K562 (cell line): Measurements from ENCODE around the gene TRPV5. TPM values are rescaled to one million over a fixed set of nuclear protein-coding genes. Genes with fewer than 3 reads are reported as not detected.

Experiments used
- ATAC-seq: fragments of 200-7000 bp; cut with Tn5 transposase; 3 replicates; pipeline ENCODE4 v1.9.1; 2020; ENCODE audit warnings: moderate library complexity
- BruUV-seq: library from RNA; stranded (reverse); fragments of 400-500 nt; replicated peaks from 2 replicates; lab custom pipeline; 2021; lab: Mats Ljungman, UMichigan
- CTCF ChIA-PET: fragments of 300-600 bp; formaldehyde crosslinking; extraction: SDS; loops from one replicate; lab custom pipeline; 2021; ENCODE audit warnings: low intra/inter-chr PET ratio; lab: Yijun Ruan, JAX
- POLR2A ChIA-PET: fragments of 300-600, 350-650 bp; sonication (Branson Sonifier 250); formaldehyde crosslinking; extraction: SDS; loops from one replicate; lab custom pipeline; 2021; ENCODE audit warnings: antibody characterized with exemption, inconsistent platforms; lab: Yijun Ruan, JAX
- DNase-seq, 4 experiments: peaks; one replicate each; pipeline versions ENCODE4 v3.0.0 to v3.0.0-alpha.2; 2011 to 2018; ENCODE audit warnings: low spot score in 3 of 4, mixed read lengths in 3 of 4; ENCODE audit errors: extremely low read depth in 1 of 4
- FAIRE-seq: peaks from 2 replicates; lab custom pipeline; 2011; peaks lifted over from hg19 to GRCh38; lab: Jason Lieb, UNC
- H2AFZ ChIP-seq: 2 replicates; pipeline ENCODE4 v1.6.0; 2011; ENCODE audit warnings: low read depth, low read length, control low read depth, inconsistent platforms
- H3K27ac ChIP-seq: fragments of 200-600 bp; 3 replicates; pipeline ENCODE4 v1.8.0; 2011; ENCODE audit warnings: low read depth, mild to moderate bottlenecking, control low read depth, inconsistent platforms, low read length, moderate library complexity, mixed read lengths; ENCODE audit errors: extremely low read depth
- H3K27me3 ChIP-seq, 2 experiments: fragments of 300-600 bp in 1 of 2; 2 replicates in 1 of 2; 3 replicates in 1 of 2; pipeline versions ENCODE4 v1.6.0 to v1.8.0; 2011; ENCODE audit warnings: inconsistent platforms in 2 of 2, low read length in 2 of 2, mild to moderate bottlenecking in 1 of 2, mixed read lengths in 1 of 2, moderate library complexity in 1 of 2; ENCODE audit not compliant: control insufficient read depth in 2 of 2, insufficient read depth in 2 of 2
- H3K36me3 ChIP-seq: fragments of 300-600 bp; 3 replicates; pipeline ENCODE4 v1.8.0; 2011; ENCODE audit warnings: mild to moderate bottlenecking, low read length, inconsistent platforms; ENCODE audit not compliant: control insufficient read depth, insufficient read depth
- H3K4me1 ChIP-seq, 2 experiments: fragments of 200-600 bp in 1 of 2; replicated peaks in 1 of 2; 2 replicates in 1 of 2; 3 replicates in 1 of 2; pipeline versions ENCODE4 v1.5.1 to v1.8.0; 2011; ENCODE audit warnings: inconsistent platforms in 2 of 2, low read length in 2 of 2, mild to moderate bottlenecking in 1 of 2, mixed read lengths in 1 of 2, moderate library complexity in 1 of 2; ENCODE audit not compliant: control insufficient read depth in 2 of 2, insufficient read depth in 2 of 2
- H3K4me2 ChIP-seq: 2 replicates; pipeline ENCODE4 v1.6.1; 2011; ENCODE audit warnings: low read length, control low read depth, inconsistent platforms, mixed read lengths; ENCODE audit not compliant: insufficient read depth
- H3K4me3 ChIP-seq: fragments of 200-600 bp; sonication (generic), shearing (Covaris generic); 2 replicates; pipeline ENCODE4 v1.5.1; 2016; ENCODE audit warnings: control low read depth, inconsistent platforms
- H3K79me2 ChIP-seq: fragments of 200-600 bp; 3 replicates; pipeline ENCODE4 v1.8.0; 2011; ENCODE audit warnings: low read length, inconsistent platforms; ENCODE audit not compliant: control insufficient read depth, insufficient read depth
- H3K9ac ChIP-seq, 2 experiments: 2 replicates each; pipeline versions ENCODE4 v1.6.0 to v1.6.1; 2011; ENCODE audit warnings: low read depth in 2 of 2, low read length in 2 of 2, control low read depth in 1 of 2, inconsistent platforms in 1 of 2, mild to moderate bottlenecking in 1 of 2, mixed read lengths in 1 of 2; ENCODE audit not compliant: insufficient read depth in 1 of 2
- H3K9me1 ChIP-seq: one replicate; pipeline ENCODE4 v1.6.0; 2011; ENCODE audit warnings: inconsistent platforms, mild to moderate bottlenecking, low read length, moderate library complexity; ENCODE audit not compliant: control insufficient read depth, insufficient read depth
- H3K9me3 ChIP-seq: replicated peaks from 2 replicates; pipeline ENCODE4 v1.5.1; 2011; ENCODE audit warnings: low read depth, low read length, inconsistent platforms; ENCODE audit not compliant: control insufficient read depth, insufficient read depth
- H4K20me1 ChIP-seq: replicated peaks from 2 replicates; pipeline ENCODE4 v1.6.1; 2011; ENCODE audit warnings: low read length, inconsistent platforms, mixed read lengths; ENCODE audit not compliant: control insufficient read depth, insufficient read depth
- ARID3A ChIP-seq: IDR thresholded peaks from 2 replicates; pipeline ENCODE4 v1.6.1; 2012; ENCODE audit warnings: low read depth, low read length, improper control_type of control experiment, borderline replicate concordance
- CSDE1 ChIP-seq, 2 experiments: fragments of 450-650 bp; IDR thresholded peaks; 2 replicates each; pipeline ENCODE4 v1.6.1; 2016; ENCODE audit warnings: mild to moderate bottlenecking in 1 of 2
- SRSF1 ChIP-seq: fragments of 200-400 bp; formaldehyde crosslinking; IDR thresholded peaks from 2 replicates; pipeline ENCODE4 v1.6.1; 2017; ENCODE audit warnings: mild to moderate bottlenecking, low read depth, low read length, moderate library complexity
- ZFP36 ChIP-seq: fragments of 150-350 bp; IDR thresholded peaks from 2 replicates; pipeline ENCODE4 v1.6.1; 2018; ENCODE audit warnings: low read length, low read depth; ENCODE audit not compliant: partially characterized antibody
- ZNF408 ChIP-seq: fragments of 250-450 bp; sonication (Bioruptor Pico); IDR thresholded peaks from 2 replicates; pipeline ENCODE4 v1.4.0; 2020; ENCODE audit warnings: low read depth, mild to moderate bottlenecking, moderate library complexity
- WGBS: fragments of 100-300 bp; shearing (Covaris generic); methylation state at CpG from one replicate; pipeline ENCODE4 v1.1.6; 2016; ENCODE audit warnings: low coverage, mixed read lengths; ENCODE audit not compliant: insufficient coverage; ENCODE audit errors: missing lambda C conversion rate; 5-methylcytosine and 5-hydroxymethylcytosine counted together
- in situ Hi-C: fragments of 300-500 bp; cut with MboI; formaldehyde crosslinking; loops from 4 replicates; pipeline ENCODE4 v1.15.0; 2018; ENCODE audit warnings: inconsistent platforms, mixed read lengths
- intact Hi-C: fragments of 100-400 bp; cut with micrococcal nuclease; formaldehyde crosslinking; loops from 2 replicates; pipeline ENCODE4 v1.14.2; 2022
- polyA plus RNA-seq, 8 experiments: library from polyadenylated mRNA; depleted of rRNA in 4 of 8; stranded (reverse) in 5 of 8; unstranded in 3 of 8; fragments of >200 nt; fragmentation: Nextera tagmentation in 2 of 8; fragmentation: Illumina TruSeq in 1 of 8; extraction: Ambion mirVana in 2 of 8; extraction: Trizol in 1 of 8; gene quantifications; 2 replicates each; pipeline versions ENCODE4 v1.2.1 to v1.2.3, GENCODE V29; 2011 to 2014; ENCODE audit warnings: inconsistent platforms in 1 of 8, missing spikeins in 1 of 8
- total RNA-seq, 7 experiments: library from RNA; depleted of rRNA in 6 of 7; stranded (reverse); fragments of >200 nt in 6 of 7; fragmentation: Illumina TruSeq in 2 of 7; extraction: Trizol in 2 of 7; gene quantifications; 2 replicates each; pipeline versions ENCODE4 v1.2.1 to v1.2.3, GENCODE V29; 2011 to 2021; ENCODE audit warnings: low replicate concordance in 1 of 7
- TF ChIP-seq, protein P1 (sequence below): fragments of 450-650 bp; conservative IDR thresholded peaks from 2 replicates; pipeline ENCODE4 v1.6.1; 2016; ENCODE audit warnings: missing genetic modification characterization, low read depth, mild to moderate bottlenecking, control low read depth, missing compliant biosample characterization

Gene TRPV5
- total and polyA plus RNA-seq, 9 of the 15 experiments (the other 6 are each of a cell fraction or from before 2014, with no cell fraction given): not detected

DNA sequence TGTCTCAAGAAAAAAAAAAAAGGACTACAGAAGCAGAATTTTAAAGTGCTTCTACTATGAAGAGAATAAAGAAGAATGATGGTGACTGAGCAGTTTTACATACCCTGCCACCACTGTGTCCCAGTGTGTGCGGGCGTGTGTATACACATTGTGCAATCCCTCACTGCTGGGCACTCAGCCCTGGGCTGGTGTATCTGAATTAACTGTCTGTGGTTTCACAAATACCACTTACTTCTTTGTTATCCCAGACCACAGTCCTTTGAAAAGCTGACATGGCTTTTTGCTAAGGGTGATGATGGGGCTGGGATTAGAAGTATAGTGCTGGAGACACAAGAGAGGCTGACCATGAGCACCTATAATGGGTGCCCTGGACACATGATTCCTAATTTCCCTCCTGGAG is 26.9 kb downstream of the TRPV5 start (continued):
- TF ChIP-seq, protein P1, sequence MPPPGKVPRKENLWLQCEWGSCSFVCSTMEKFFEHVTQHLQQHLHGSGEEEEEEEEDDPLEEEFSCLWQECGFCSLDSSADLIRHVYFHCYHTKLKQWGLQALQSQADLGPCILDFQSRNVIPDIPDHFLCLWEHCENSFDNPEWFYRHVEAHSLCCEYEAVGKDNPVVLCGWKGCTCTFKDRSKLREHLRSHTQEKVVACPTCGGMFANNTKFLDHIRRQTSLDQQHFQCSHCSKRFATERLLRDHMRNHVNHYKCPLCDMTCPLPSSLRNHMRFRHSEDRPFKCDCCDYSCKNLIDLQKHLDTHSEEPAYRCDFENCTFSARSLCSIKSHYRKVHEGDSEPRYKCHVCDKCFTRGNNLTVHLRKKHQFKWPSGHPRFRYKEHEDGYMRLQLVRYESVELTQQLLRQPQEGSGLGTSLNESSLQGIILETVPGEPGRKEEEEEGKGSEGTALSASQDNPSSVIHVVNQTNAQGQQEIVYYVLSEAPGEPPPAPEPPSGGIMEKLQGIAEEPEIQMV (tag): no peak
- no peak for TF ChIP-seq ZNF408 (CRISPR knock-in tag)
- no peak for TF ChIP-seq CSDE1 (IDR thresholded peaks at IDR 0.05)
- TF ChIP-seq SRSF1: no peak

- no peaks in the 10 kb centered on the region for H3K9me1 ChIP-seq
- H3K27ac ChIP-seq: no peak overlapping the region
- H3K27me3 ChIP-seq: peaks cover 2 to 22% of the 10 kb centered on the region in 2 experiments; a peak in 3 of 5 replicates
- FAIRE-seq (no peak), DNase-seq (no peak), ATAC-seq (no peak)
- peaks cover 4 to 5% of the 10 kb centered on the region in 2 experiments; a peak in 3 of 5 replicates for H3K4me1 ChIP-seq
- ChIA-PET POLR2A (no interaction called here), CTCF (no interaction called here)
- no peaks in the 10 kb centered on the region for H3K79me2 ChIP-seq
- BruUV-seq: no TSS peak
- H3K9me3 ChIP-seq: 0 out of 2 replicates have a peak, but pooled peaks cover 3% of the 10 kb centered on the region
- H3K36me3 ChIP-seq: no peaks in the 10 kb centered on the region
- H4K20me1 ChIP-seq: no peaks in the 10 kb centered on the region
- in situ Hi-C loops: no loop called here
- no peak overlapping the region for H3K4me2 ChIP-seq
- no peak overlapping the region for H2AFZ ChIP-seq
- H3K4me3 ChIP-seq: no peak overlapping the region
- H3K9ac ChIP-seq: no peak overlapping the region
- intact Hi-C loops: no loop called here
- TF ChIP-seq ZFP36 (peak; percentile 45), ARID3A (no peak)
- 0% methylated on average over 2 of the region's 2 CpGs for WGBS
Observed at GRCh38 chr7:142905759-142906158, 27.8 kb downstream of the TRPV5 start.
